NK-92 treated with Interleukin-12 subunit alpha and Interleukin-12 subunit beta, amount 100 ng/mL, for 24 hours (cell line): Measurements from ENCODE around the gene EDN3.

Experiments used
- DNase-seq: peaks from one replicate; lab custom pipeline; 2025; lab: John Stamatoyannopoulos, UW

The EDN3 gene, protein sequence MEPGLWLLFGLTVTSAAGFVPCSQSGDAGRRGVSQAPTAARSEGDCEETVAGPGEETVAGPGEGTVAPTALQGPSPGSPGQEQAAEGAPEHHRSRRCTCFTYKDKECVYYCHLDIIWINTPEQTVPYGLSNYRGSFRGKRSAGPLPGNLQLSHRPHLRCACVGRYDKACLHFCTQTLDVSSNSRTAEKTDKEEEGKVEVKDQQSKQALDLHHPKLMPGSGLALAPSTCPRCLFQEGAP

DNA sequence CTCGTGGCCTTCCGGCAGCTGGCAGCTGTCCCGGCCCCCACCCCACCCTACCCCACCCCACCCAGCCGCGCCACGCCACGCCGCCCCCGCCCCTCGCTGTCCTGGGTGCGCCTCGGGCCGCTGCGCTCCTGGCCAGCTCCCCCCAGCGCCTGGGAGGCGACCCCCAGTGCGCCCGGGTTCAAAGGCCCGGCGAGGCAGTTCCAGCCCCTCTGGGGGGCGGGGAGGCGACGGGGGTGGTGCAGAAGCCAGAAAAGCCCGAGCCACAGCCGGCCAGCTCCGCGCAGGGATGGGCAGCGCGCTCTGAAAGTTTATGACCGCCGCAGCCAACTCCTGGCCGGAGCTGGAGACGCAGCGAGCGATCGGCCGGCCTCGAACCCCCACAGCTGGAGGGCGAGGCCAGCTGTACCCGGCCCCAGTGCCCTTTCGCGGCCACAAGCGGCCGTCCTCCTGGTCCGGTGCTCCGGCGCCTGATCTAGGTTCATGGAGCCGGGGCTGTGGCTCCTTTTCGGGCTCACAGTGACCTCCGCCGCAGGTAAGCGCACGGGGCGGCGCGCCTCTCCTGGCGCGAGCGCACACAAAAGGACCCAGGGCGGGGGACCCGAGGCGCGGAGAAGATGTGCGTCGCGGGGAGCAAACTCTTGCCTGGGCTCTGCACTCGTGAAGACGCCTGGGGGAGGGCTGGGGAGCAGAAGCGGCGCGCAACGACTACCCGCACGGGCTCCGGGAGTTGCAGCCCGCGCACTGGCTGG lies at the start of gene EDN3:
Gene EDN3, plus strand, starts transcription at position 279 of the 749 bp plus-strand sequence. Its CDS starts 202 bp downstream, at position 481.
- DNase-seq: no peak

DNA sequence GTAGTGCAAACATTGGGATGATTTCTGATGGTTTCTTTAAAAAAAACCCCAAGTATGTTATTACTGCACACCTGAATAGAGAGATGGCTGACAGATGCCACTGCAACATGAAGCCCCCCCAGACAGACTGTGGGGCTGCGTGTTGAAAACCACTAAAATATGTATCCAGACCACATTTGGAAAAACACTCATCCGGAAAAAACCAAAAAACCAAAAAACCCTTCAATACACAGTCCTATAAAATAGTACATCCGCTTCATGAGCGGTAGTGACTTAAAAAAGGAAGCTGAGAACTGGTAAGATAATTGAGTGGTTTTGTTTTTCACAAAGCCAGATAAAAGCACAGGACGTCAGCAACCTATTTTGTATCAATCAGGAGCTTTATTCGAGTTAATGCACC lies 47.1 kb upstream of the EDN3 start:
- DNase-seq: no peak

DNA sequence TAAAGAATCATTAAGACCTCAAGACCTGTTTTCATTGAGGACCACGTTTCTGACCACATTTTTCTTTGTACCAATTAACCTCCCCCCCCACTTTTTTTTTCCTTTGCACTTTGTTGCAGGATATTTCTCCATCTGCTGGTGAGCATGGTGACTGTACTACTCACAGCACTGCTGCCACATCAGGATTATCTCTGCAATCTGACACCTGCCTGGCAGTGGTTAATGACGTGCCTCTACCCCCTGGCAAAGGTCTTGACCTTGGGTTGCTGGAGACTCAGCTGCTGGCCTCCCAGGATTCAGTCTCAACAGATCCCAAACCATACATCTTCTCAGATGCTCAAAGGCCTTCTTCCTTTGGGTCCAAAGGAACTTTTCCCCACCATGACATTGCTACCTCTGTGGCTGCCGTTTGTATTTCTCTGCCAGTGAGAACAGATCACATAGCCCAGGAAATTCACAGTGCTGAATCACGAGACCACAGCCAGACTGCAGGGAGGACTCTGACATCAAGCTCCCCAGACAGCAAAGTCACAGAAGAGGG lies 46.6 kb upstream of the EDN3 start:
- DNase-seq: peak; percentile 4

DNA sequence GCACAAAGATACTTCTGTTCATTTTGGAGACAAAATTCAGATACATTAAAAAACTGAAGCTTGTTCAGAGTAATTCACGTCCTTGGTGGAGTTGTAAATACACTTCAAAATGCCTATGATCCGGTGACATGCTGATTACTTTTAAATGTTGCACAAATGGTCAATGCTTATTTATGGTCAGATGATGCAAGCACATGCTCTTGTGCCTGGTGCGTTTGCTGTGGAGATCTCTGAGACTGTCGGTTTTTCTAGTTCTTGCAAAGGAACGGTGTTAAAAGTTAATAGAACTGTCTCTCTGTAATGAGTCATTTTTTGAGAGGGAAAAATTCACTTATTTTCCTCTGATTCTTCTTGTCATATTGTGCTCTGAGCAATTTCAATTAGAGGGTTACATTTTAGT lies 45.2 kb upstream of the EDN3 start:
- no peak for DNase-seq

DNA sequence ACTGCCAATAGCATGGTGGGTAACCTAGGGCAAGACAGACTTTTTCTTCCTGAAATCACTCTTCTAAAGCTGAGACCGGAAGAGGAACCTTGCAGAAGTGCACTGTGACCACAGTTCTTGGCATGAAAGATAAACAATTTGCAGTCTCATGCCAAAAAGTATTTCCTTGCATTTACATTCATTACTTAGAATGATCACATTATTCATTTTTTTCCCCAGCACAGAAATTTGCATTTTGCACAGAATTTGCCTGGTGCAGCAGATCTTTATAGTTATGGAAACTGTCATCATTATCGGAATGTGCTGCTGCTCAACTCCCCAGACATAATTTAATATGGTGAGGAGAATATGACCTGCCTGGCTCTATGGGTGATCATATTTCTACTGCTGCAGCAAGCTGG lies 42.2 kb upstream of the EDN3 start:
- DNase-seq: no peak

DNA sequence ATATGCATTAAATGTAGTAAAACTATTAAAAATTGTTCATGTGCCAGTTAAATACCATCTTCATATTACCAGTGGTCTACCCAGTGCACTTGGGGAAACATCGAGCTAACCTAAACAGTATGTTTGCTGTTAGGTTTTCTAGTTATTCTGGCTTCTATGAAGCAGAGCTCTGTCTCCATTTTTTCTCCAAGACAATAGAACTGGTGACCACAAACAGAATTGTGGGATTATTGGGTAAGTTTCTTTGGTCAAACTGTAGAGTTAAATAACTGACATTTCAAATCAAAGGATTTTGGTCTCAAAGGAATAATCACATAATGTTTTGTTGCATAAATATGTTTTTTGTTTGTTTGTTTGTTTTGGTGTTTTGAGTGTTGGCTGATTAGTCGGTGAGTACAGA lies 40.5 kb upstream of the EDN3 start:
- no peak for DNase-seq

DNA sequence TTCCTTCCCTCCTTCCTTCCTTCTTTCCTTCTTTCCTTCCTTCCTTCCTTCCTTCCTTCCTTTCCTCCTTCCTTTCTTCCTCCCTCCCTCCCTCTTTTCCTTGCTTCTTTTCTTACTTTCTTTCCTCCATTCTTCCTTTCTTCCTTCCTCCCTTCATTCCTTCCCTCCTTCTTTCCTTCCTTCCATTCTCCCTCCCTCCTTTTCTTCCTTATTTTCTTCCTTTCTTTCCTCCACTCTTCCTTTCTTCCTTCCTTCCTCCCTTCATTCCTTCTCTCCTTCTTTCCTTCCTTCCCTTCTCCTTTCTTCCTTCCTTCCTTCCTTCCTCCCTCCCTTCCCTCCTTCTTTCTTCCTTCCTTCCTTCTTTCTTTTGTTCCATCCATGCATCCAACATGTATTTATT lies 35.1 kb upstream of the EDN3 start:
- no peak for DNase-seq

DNA sequence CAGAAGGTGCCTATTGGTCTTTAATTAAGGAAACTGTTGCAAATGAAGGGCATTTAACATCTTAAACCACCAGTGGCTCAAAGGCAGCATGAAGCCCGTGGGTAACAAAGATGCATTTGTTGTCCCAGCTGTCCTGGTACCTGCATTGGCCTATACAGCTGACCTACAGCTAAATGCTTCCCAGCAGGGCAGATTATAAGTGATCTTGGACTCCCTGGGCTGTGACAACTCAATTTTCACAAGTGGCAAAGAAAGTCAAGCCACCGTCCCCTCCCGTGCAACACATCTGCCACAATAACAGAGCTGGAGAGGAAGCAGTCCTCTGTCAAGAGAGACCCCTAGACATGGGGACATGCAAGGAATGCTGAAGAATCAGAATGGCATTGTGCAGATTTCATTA lies 31.5 kb upstream of the EDN3 start:
- DNase-seq: no peak

DNA sequence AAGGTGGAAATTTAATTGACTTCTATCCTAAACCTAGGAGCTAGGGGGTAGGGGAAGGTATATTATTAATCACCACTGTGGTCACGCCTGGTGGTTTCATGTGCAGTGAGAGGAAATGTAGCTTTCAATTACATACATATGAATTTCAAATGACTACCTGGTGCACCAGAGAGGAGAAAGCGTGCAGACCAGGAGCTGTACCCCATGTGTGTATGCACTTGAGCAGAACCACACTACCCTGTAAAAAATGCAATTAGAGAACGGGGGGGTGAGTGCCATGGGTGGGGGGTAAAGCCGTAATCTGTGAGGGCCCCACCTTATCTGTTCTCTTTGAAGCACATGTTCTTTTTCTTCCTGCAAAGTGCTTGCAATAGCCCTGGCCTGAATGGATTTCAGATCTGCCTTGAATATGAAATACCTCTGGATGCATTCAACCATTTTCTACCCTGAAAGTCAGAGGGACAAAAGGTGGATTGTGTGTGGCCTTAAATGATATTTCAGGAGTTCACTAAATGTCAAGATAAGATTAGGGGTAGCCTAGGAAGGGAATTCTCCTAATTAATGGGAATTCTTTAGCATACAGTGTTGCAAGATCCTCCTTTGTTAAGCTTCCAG lies 30.9 kb upstream of the EDN3 start:
- no peak for DNase-seq

DNA sequence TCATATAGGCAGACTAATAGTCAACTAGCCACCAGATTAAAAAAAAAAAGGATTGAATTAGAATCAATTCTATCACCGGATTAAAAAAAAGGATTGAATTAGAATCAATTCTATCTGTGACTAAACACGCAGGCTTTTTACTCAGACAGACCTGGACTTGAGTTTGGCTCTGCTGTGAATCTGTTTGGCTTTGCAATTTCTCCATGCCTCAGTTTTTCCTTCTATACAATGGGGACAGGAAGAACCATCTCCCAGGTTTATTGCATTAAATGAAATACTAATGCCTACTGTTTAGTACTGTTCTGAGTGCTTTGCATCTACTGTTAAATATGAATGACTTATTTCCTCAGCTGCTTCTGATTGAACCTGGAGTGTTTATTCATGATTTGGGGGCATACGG lies 30.0 kb upstream of the EDN3 start:
- DNase-seq: no peak

DNA sequence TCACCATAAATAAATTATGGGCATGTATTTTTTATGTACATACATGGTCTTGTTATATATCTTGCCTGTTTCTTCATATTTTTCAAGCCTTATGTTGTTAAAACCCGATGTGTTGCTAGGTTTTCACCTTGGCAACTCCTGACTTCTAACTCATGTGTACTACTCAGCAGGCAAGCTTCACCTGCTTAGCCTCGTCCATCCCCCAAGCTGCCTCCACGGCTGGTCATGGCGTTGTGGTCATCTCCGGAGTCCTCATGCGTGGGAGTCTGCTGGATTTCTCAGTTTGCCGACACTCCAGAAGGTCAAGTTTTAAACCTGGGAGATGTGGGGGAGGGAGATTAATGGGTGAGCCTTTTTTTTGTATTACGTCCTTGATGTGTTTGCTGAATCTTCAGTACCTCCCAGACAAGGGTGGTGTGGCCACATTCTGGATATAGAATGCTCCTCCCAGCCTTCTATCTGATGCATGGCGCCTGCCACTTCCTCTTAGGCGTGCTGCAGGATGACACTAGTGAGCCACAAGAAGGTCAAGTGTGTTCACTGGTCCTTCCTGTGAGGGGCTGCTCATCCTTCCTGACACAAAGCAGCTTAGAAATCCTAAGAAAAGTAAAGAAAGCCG lies 26.6 kb upstream of the EDN3 start:
- no peak for DNase-seq

DNA sequence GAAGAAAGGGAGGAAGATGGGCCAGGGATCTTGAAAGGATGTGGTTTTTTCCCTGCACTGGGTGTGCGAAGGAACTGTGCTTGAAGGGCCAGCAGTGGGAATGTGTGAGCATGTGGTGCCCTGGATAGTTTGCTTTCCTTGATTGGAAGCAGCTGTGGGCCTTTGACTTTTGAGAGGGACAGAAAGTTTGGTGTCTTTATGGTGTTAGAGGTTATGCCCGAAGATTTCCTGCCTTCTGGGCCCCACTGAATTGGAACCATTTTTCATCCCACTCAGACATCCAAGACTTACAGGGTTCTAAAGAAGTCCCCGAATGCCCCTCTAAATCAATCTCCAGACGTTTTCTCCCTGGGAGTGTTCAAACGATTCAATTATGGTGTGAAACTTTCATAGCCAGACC lies 23.5 kb upstream of the EDN3 start:
- no peak for DNase-seq

DNA sequence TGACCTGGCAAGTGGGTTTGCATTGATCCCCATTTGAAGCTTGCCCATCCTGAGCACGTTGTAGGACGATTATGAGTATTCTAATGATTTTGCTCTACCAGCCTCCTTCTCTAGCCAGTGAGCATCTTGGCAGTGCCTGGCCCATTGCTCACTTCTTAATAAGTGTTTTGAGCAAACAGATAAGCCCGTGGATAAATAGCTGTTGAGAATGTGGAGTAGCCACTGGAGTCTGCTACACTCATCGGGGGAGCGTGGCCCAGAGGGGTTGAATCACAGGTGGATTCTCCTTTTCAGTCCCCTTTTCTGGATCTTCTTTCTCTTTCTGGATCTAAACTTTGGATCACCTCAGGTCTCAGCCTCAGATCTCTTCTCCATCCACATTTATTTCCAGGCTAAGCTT lies 15.9 kb upstream of the EDN3 start:
- no peak for DNase-seq

DNA sequence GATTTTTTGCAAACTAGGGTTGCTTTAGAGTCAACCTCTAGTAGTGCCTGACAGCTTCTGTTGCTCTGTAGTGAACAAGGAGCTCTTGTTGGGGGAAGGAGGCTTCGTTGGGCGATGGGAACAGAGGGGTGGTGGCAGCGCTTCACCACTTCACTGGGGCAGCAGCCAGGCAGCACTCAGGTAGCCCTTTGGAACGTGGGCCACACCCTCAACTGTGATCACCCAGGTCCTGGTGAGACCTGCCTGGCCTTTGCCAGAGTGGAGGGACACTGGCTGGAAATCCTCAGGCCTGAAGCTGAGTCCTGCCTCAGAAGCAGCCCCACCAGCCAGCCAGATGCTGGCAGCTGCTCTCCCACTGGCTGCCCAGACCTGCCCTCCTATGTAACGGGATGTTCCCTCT lies 10.4 kb upstream of the EDN3 start:
- no peak for DNase-seq

DNA sequence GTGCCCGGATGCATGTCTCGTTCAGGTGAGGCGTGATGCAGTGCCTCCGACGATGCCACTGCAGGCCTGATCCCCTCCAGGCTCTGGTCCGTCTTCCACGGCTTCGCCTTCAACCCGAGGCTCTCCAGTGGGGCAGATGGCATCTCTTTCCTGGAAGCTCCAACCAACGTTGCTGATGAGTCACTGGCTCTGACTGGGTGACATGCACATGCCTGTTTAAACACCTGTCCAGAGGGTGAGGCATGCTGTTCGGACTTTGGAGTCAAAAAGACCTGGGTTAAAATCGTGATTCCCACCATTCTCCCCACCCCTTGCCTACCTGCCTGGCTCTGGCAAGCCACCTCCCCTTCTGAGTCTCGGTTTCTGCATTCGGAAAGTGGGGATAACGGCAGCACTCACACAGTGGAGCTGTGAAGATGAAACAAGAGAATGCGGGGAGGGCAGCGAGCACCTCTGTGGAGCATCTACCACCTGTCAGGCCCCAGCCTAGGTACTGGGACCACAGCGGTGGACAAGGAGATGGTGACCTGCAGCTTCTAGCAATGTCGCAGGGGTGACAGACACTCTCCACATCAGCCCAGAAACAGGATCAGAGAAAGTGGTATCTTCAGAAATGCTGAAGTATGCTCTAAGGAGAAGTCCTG lies 8.5 kb upstream of the EDN3 start:
- DNase-seq: no peak

DNA sequence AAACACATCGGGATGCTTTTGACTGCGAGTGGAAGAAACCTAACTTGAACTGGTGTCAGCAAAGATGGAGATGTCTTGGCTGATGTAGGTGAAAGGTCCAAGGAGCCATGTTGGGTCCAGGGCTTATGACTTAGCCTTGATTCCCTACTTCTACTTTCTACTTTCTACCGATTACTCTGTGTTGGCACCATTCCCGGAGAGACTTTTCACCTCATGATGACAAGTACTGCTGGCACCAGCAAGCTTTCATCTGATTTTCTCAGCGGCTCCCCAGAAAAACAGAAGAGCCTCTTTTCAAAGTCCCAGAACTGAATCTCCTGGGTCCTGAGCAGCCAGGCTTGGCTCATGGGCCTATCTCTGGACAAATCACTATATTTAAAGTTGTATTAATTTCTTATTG lies 4.9 kb upstream of the EDN3 start:
- DNase-seq: no peak

DNA sequence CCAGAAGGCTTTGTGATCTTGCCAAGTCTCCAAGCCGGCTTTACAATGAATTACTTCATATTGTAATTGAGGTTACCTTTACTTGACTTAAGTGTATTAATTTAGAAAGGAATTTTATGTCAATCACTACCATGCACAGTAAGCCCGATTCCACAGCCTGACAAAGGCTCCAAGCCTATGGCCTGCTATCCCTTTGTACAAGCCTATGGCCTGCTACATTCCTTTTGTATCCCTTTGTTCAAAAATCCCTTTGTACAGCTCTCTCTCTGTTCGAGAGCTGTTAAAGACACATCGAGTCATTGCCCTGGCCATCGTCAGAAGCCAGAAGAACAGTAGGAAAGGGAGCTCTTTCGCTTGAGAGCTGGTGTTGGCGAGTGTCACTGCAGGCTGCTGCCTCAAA lies 2.7 kb upstream of the EDN3 start:
- no peak for DNase-seq

DNA sequence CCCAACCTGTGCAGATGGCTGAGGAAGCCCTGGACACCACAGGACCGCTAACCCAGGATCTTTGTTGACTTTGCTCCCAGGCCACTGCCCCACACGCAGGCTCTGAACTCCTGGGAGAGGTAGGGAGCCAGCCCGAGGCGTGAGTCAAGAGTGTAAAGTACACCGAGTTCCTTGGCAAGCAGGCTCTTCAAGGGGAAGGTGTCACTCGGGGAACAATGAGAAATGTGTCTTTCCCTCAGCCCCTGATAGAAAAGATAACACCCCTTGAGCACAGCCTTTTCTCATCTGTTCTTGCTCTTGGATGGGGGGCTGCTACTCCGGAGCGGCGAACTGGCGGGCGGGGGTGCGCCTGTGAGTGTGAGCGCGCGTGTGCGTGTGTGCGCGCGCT lies 472 bp upstream of the EDN3 start:
- no peak for DNase-seq

DNA sequence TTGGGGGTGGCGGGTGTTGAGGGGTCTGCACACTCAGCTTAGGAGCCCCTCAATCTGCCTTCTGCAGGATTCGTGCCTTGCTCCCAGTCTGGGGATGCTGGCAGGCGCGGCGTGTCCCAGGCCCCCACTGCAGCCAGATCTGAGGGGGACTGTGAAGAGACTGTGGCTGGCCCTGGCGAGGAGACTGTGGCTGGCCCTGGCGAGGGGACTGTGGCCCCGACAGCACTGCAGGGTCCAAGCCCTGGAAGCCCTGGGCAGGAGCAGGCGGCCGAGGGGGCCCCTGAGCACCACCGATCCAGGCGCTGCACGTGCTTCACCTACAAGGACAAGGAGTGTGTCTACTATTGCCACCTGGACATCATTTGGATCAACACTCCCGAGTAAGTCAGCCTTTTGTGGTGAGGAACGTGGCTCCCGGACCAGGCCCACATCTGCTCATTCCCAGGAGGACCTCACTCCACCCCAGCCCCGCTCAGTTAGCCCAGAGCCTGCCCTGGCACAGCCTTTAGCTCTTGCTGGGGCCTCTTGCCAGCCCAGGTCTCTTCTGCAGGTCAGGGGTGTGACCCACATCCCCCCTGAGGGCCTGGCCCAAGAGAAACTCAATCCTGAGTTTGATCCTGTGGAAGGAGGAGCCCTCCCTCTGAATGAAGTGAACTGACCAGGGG lies 1.1 kb downstream of the EDN3 start:
- DNase-seq: no peak

DNA sequence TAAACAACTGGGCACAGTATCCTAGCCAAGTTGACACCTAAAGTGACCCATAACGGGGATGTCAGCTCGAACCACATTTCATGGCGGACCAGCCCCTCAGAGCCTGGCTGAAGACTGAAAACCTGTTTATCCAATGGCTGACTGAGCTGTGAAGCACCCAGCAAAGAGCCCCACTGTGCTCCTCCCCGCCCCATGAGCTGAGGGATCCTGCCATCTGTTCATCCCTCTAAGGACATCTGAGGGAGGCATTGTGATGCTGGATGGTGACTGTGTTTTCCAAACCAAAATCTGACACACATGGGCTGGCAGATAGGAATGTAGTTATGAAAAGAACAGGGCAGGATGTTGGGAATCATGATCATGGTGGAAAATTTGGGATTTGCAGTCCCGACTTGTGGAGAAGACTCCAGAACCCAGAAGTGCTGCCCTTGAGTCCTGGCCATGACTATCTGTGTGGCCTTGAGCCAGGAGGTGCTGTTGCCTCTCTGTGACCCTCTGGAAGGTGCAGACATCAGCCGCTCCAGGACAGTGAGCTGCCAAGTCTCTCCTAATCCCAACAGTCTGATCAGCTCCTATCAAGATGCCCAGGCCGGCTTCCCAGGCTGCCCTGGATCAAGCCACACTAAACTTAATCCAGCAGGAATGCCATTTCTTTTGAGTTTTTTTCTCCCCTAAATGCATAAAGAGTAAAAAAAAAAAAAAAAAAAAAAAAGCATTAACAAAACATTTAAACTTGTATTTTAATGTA lies 5.7 kb downstream of the EDN3 start:
- no peak for DNase-seq

DNA sequence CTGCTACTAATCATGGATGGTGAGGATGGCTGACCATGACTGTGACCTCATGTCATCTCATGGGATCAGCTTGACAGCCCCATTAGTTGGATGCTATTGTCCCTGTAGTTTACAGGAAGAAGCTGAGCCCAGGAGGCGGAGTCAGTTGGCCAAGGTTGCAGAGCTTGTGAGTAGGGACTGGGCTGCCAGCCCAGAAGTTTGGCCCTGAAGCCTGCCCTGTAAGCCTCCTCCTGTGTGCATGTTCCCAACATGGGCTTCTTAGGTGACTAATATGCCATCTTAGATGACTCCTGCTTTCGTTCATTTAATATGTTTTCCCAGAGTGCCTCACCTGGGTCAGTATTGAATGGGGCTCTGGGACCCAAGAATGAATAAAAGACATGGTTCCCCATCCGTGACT lies 6.9 kb downstream of the EDN3 start:
- DNase-seq: no peak
